NB4 (cell line): ENCODE results near the gene ROR2.

Source experiments
- POLR2A ChIP-seq: IDR thresholded peaks from 2 replicates; pipeline ENCODE4 v1.6.1; 2011; ENCODE audit warnings: mild to moderate bottlenecking; ENCODE audit not compliant: insufficient read length; ENCODE audit errors: extremely low read depth
- TF ChIP-seq, protein P1 (sequence below): IDR thresholded peaks from one replicate; pipeline ENCODE4 v1.5.1; 2012; ENCODE audit warnings: low read depth, low read length
- TF ChIP-seq, protein P2 (sequence below): IDR thresholded peaks from 2 replicates; pipeline ENCODE4 v1.6.1; 2011; ENCODE audit warnings: low read depth, low read length

DNA sequence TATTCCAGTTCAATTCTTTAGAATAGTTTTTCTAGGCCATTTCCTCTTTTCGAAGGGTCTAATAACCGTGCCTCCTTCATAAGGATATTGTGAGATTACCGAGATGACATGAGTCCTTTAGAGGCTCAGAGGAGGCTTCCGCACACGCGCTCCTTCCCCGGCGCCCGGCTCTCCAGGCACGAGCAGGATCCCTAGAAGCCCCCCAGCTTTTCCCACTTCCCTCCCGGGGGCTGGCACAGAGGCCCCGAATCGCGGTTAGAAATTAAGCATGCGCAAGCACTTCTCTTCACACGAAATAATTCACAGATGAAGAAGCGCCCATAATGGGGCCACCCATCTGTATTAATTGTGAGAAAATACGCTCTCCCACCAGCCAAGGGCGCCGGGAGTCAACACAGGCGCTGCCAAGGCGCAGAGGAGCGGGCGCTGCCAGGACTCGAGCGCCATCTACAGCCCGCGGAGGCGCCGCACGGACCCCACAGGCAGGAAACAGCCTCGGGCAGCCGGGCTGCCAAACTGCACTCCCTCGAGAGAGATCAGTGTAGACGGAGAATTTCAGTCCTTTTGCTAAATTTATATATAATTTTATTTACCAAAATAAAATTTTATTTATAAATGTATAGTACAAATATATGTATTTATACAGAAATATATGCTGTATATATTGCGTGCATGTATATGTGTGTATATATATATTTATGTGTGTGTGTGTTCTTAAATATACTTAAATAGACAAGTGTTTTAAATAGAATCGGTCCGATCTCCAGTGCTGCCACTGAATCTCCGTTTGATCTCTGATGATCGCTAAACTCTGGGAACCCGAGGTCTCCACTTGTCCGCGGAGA is 268.3 kb downstream of the ROR2 start:
- TF ChIP-seq, protein P1, sequence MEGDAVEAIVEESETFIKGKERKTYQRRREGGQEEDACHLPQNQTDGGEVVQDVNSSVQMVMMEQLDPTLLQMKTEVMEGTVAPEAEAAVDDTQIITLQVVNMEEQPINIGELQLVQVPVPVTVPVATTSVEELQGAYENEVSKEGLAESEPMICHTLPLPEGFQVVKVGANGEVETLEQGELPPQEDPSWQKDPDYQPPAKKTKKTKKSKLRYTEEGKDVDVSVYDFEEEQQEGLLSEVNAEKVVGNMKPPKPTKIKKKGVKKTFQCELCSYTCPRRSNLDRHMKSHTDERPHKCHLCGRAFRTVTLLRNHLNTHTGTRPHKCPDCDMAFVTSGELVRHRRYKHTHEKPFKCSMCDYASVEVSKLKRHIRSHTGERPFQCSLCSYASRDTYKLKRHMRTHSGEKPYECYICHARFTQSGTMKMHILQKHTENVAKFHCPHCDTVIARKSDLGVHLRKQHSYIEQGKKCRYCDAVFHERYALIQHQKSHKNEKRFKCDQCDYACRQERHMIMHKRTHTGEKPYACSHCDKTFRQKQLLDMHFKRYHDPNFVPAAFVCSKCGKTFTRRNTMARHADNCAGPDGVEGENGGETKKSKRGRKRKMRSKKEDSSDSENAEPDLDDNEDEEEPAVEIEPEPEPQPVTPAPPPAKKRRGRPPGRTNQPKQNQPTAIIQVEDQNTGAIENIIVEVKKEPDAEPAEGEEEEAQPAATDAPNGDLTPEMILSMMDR = peak; percentile 89
- TF ChIP-seq, protein P2, sequence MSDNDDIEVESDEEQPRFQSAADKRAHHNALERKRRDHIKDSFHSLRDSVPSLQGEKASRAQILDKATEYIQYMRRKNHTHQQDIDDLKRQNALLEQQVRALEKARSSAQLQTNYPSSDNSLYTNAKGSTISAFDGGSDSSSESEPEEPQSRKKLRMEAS = no peak
- TF ChIP-seq POLR2A = no peak
